ENCODE results near the gene SLF2.

The SLF2 gene

GRCh38 chr10:100881556-100882213, 31.1 kb upstream of the SLF2 start:
- TF ChIP-seq TAF1 (IDR thresholded peaks at IDR 0.05; ENCODE audit: borderline replicate concordance, insufficient read depth, low read length) (no peak), FOXP2 (optimal IDR thresholded peaks at IDR 0.05; ENCODE audit: borderline replicate concordance, extremely low read depth, extremely low read length, insufficient read depth) (no peak), POLR2AphosphoS5 (IDR thresholded peaks at IDR 0.05; ENCODE audit: low read depth, low read length) (no peak), SIN3A (IDR thresholded peaks at IDR 0.05; ENCODE audit: borderline replicate concordance, insufficient read depth, low read length) (no peak)
- TF ChIP-seq, protein P1, sequence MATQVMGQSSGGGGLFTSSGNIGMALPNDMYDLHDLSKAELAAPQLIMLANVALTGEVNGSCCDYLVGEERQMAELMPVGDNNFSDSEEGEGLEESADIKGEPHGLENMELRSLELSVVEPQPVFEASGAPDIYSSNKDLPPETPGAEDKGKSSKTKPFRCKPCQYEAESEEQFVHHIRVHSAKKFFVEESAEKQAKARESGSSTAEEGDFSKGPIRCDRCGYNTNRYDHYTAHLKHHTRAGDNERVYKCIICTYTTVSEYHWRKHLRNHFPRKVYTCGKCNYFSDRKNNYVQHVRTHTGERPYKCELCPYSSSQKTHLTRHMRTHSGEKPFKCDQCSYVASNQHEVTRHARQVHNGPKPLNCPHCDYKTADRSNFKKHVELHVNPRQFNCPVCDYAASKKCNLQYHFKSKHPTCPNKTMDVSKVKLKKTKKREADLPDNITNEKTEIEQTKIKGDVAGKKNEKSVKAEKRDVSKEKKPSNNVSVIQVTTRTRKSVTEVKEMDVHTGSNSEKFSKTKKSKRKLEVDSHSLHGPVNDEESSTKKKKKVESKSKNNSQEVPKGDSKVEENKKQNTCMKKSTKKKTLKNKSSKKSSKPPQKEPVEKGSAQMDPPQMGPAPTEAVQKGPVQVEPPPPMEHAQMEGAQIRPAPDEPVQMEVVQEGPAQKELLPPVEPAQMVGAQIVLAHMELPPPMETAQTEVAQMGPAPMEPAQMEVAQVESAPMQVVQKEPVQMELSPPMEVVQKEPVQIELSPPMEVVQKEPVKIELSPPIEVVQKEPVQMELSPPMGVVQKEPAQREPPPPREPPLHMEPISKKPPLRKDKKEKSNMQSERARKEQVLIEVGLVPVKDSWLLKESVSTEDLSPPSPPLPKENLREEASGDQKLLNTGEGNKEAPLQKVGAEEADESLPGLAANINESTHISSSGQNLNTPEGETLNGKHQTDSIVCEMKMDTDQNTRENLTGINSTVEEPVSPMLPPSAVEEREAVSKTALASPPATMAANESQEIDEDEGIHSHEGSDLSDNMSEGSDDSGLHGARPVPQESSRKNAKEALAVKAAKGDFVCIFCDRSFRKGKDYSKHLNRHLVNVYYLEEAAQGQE (IDR thresholded peaks at IDR 0.05; ENCODE audit: insufficient read depth in 1 of 2, low read depth in 2 of 2, low read length in 2 of 2) = no peak

DNA sequence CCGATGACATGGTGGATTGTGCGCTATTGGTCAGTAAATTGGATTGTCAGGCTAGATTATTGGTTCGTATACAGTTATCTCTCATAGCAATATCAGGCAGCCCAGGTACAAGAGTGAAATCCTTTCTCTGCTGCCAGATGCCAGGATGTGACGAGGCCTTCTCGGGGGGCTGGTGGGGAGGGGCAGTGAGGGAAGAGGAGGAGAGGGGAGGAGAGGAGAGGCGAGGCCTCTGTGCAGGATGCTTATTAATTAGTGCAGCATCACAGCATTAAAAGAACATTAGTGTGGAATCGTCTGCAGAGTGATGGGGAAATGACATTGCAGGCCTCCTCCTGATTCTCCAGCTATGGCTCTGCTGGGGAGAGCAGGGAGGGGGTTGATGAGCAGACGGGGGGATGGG, 30.5 kb upstream of the SLF2 start:
- TF ChIP-seq POLR2AphosphoS5 (IDR thresholded peaks at IDR 0.05; ENCODE audit: low read depth, low read length) (no peak), TAF1 (IDR thresholded peaks at IDR 0.05; ENCODE audit: borderline replicate concordance, insufficient read depth, low read length) (no peak), SIN3A (IDR thresholded peaks at IDR 0.05; ENCODE audit: borderline replicate concordance, insufficient read depth, low read length) (no peak), FOXP2 (optimal IDR thresholded peaks at IDR 0.05; ENCODE audit: borderline replicate concordance, extremely low read depth, extremely low read length, insufficient read depth) (no peak)
- TF ChIP-seq, protein P1 (IDR thresholded peaks at IDR 0.05; ENCODE audit: insufficient read depth in 1 of 2, low read depth in 2 of 2, low read length in 2 of 2) = no peak

- TF ChIP-seq SIN3A (IDR thresholded peaks at IDR 0.05; ENCODE audit: borderline replicate concordance, insufficient read depth, low read length) (no peak), TAF1 (IDR thresholded peaks at IDR 0.05; ENCODE audit: borderline replicate concordance, insufficient read depth, low read length) (no peak), FOXP2 (optimal IDR thresholded peaks at IDR 0.05; ENCODE audit: borderline replicate concordance, extremely low read depth, extremely low read length, insufficient read depth) (no peak), POLR2AphosphoS5 (IDR thresholded peaks at IDR 0.05; ENCODE audit: low read depth, low read length) (no peak)
- TF ChIP-seq, protein P1 (IDR thresholded peaks at IDR 0.05; ENCODE audit: insufficient read depth in 1 of 2, low read depth in 2 of 2, low read length in 2 of 2) = no peak
Measured at GRCh38 chr10:100882671-100883311, 30.0 kb upstream of the SLF2 start.

DNA sequence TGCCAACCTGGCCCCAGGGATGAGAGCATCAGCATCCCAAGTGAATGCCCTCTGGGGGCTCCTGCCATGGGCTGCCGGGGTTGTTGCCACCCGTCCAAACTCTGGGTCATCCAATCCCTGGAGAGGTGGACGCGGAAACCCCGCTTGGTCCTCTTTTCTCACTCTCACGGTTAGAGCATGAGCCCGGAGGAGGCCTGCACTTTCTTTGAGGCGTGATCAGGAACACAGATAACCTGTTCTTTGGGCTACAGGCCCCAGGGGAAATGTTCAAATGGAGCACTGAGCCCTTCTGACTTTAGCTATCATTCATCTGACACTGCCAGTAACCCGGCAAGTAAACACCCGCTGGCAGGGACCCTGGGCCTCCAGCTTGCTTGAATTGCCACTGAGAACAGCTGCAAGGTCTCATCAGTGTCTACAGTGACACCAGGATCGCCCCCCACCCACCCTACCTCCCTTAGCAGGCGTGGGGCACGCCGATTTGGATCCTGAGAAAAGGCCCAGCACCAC, 29.4 kb upstream of the SLF2 start:
- TF ChIP-seq TAF1 (IDR thresholded peaks at IDR 0.05; ENCODE audit: borderline replicate concordance, insufficient read depth, low read length) (no peak), POLR2AphosphoS5 (IDR thresholded peaks at IDR 0.05; ENCODE audit: low read depth, low read length) (no peak), FOXP2 (optimal IDR thresholded peaks at IDR 0.05; ENCODE audit: borderline replicate concordance, extremely low read depth, extremely low read length, insufficient read depth) (no peak), SIN3A (IDR thresholded peaks at IDR 0.05; ENCODE audit: borderline replicate concordance, insufficient read depth, low read length) (no peak)
- TF ChIP-seq, protein P1 (IDR thresholded peaks at IDR 0.05; ENCODE audit: insufficient read depth in 1 of 2, low read depth in 2 of 2, low read length in 2 of 2) = no peak
